Measurements from ENCODE around the gene SCN1B.
"Not testable (repeated sequence)": the region's sequence is repeated elsewhere in the genome, so short reads cannot be mapped to it uniquely, and the experiment has no call there.

SCN1B gene

DNA sequence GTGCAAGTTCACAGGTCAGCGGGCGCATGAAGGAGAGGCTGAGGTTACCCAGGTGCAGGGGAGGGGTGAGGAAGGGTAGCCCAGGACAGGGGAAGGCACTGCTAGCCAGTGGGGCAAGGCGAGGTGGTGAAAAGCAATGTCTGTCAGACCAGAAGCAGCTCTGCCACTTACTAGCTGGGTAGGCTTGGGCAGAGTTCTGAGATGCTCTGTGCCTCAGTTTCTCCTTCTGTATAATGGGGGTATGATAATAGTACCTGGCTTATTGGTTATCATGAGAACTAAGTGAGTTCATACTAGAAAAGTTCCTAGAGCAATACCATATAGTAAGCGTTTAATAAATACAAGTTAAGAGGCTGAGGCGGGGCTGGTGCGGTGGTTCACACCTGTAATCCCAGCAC lies 14.3 kb upstream of the SCN1B start:
- DNase-seq (ENCODE audit: low read depth in 2 of 2), result no peak

DNA sequence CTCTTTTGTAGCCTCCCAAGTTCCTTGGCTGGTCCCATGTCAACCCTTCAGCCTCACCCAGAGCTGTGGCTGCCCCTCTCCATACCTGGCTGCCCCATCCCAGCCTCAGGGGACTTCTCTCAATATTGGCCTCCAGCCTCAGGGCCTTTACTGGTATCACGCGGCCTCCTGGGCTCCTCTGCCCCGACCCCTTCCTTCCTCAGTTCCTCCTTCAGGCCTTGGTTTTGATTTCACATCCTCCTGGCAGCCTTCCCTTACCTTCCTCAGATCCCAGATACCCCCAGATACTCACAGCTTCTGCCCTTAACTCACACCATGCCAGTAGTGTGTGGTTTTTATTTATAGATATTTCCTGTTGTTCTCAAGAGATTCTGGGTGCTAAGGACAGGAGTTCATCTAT lies 12.8 kb upstream of the SCN1B start:
- DNase-seq (ENCODE audit: low read depth in 2 of 2), result no peak

DNA sequence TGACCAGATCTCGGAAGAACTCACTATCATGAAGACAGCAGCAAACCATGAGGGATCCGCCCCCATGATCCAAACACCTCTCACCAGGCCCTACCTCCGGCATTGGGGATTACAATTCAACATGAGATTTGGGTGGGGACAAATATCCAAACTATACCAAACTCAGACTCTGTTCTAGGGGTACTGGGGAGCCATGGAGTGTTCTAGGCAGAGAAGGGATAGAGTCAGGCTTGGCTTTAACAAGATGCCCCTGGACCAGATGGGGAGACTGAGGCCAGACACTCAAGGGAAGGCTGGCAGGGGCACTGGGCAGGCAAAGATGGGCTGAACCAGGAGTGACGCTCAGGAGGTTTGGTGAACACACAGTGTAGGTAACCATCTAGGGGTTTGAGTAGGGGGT lies 11.9 kb upstream of the SCN1B start:
- no peak for DNase-seq (ENCODE audit: low read depth in 2 of 2)

DNA sequence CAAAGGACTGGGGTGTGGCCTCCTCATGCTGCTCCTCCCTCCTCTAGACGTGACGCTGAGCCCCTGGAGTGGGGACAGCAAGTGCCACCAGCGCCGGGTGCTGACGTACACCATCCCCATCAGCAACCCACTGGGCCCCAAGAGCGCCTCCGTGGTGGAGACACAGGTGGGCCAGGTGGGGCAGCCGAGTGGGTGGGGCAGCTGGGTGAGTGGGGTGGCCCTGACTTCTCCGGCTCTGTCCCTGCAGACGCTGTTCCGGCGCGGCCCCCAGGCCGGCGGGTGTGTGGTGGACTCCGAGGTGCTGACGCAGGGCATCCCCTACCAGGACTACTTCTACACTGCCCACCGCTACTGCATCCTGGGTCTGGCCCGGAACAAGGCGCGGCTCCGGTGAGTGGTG lies 11.1 kb upstream of the SCN1B start:
- no peak for DNase-seq (ENCODE audit: low read depth in 2 of 2)

DNA sequence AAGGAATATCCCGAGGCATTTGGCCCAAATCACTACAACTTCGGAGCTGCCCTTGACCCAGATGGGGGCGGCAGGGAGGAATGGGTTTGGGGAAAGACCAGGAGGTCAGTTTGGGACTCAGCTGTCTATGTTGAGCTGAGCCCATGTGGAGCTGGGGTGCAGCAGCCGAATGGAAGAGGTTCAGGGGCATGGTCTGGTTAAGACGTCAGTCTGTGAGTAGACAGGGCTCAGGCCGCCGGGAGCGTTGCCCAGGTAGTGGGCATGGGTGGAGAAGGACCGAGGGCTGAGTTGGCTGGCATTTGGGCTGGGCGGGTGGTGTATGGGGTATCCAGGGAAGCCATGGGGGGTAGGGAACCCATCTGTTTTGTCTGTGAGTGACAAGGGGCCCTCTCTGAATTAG lies 9.3 kb upstream of the SCN1B start:
- DNase-seq (ENCODE audit: low read depth in 2 of 2), result no peak

DNA sequence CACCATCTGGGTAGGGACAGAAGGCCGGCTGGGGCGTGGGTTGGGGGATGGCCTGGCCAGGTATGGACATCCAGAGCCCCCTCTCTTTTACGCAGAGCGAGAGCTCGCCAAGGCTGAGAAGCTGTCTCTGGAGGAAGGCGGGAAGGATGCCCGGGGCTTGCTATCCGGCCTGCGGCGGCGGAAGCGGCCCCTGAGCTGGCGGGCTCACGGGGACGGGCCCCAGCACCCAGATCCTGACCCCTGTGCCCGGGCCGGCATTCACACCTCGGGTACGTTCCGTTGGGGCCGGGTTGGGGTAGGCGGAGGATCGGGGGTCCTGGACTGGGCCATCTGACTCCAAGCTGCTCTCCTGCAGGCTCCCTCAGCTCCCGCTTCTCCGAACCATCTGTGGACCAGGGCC lies 8.7 kb upstream of the SCN1B start:
- DNase-seq (ENCODE audit: low read depth in 2 of 2), result no peak

DNA sequence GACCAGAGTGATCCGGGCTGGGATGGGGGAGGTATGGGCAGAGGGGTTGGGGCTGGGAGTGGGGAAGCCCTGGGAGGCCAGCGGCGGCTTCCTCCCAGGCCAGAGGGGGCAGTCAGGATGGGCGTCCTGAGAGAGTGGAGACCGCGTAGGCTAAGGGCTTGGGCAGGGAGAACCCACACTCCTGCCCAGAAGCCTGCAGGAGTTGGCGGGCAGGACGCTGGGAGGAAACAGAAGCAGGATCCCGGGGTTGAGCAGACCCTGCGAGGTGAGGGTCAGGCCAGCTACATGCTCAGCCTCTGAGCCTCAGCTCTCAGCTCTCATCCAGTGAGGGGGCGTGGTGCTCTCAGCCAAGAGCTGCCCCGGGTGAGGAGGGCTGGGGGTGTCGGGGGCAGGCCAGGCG lies 7.8 kb upstream of the SCN1B start:
- DNase-seq (ENCODE audit: low read depth in 2 of 2), result no peak

DNA sequence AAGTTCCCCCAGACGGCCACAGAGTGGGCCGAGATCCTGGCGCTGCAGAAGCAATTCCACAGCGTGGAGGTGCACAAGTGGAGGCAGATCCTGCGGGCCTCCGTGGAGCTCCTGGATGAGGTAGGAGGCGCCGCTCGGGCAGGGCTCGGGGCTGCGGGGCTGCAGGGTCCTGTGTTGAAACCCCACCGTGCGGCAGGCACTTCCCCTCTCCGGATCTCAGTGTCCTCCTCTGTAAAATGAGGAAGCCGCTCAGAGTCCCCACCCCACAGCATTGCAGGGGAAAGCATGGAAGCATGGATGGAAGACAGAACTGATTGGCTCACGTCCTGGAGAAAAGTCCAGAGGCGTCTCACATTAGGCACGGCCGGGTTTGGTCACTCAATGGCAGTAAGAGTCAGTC lies 6.8 kb upstream of the SCN1B start:
- DNase-seq (ENCODE audit: low read depth in 2 of 2), result no peak

DNA sequence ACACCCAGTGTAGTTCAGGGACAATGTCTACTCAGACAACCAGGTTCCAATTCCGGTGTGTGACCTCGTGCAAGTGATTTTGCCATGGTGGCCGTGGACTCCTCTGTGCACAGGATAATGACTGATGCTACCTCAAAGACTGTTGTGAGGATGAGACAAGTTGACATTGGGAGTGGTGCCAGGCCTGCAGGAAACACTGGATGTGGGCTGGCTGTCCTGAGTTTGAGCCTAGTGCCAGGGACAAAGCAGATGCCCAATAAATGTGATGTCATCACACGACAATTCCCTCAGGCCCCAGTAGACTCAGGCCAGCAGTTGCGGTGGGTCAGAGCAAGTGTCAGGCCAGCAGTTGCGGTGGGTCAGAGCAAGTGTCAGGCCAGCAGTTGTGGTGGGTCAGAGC lies 6.2 kb upstream of the SCN1B start:
- DNase-seq (ENCODE audit: low read depth in 2 of 2), result no peak

DNA sequence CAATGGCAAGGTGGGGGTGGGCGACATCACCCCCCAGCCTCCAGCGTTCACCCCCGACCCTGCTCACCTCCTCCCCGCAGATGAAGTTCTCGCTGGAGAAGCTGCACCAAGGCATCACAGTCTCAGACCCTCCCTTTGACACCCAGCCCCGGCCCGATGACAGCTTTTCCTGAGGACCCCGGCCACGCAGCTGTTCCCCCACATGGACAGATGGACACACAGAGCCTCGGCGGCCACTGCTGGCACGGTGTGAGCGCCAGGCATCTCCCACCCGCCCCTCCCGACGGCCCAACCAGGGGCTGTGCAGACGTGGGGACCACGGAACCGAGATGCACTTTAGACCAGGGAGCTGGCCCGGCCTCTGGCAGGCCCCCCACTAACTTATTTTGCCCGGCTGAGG lies 4.3 kb upstream of the SCN1B start:
- no peak for DNase-seq (ENCODE audit: low read depth in 2 of 2)

DNA sequence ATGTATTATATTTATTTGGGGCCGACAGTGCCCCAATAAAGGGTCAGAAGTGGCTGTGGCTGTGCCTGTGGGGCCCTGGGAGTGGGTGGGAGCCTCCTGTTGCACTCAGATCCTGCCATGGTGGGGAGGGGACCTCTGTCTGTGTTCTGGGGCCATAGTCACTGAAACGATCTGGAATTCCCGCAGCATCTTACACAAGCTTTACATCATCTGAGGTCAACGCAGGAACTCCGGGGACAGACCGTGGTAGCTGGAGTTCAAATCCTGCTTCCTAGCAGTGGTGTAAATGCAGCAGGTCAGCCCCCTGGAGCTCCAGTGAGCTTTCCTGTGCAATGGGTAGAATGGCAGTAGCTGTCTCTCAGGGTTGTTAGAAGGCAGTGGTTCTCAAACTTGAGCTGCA lies 3.9 kb upstream of the SCN1B start:
- no peak for DNase-seq (ENCODE audit: low read depth in 2 of 2)

DNA sequence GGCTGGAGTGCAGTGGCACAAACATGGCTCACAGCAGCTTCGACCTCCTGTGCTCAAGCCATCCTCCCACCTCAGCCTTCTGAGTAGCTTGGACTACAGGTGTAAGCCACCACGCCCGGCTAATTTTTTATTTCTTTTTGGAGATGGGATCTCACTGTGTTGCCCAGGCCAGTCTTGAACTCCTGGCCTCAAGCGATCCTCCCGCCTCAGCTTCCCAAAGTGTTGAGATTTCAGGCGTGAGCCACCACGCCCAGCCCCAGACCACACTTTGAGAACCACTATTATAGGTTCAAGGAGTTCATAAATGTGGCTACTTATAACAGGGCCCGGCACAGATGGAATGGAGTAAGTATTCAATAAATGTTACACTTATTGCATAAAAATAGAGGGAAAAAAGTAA lies 3.3 kb upstream of the SCN1B start:
- DNase-seq (ENCODE audit: low read depth in 2 of 2), result no peak

DNA sequence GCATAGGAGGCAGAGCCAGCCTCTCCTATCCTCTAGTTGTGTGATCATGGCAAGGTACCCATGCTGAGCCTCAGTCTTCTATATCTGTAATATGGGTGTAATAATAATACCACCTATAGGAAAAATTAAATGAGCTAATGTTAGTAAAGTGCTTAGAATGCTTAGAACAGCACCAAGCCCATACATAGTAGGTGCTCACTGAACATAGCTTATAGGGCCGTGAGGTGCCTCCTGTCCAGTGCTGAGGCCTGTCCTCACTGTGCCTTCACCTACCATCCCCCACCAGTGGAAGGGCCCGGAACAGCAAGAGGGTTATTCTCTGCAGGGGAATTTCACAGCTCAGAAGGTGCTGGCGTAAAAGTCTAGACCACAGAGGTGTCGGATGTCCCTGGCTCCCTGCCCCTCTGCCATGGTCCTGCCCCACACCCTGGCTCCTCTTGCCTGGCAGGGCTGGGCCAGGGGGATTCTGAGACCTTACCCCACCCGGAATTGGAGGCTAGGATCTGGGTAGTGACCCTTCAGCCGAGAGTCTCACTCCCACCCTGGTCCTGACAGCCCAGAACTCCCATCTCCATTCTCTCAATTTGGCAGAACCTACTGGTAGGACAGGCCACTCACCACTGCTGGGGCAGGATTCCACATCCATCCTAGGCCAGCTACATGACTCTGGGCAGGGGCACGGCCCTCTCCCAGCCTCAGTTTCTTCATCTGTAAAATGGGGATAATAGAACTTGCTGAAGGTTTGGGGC lies 2.2 kb upstream of the SCN1B start:
- no peak for DNase-seq (ENCODE audit: low read depth in 2 of 2)

DNA sequence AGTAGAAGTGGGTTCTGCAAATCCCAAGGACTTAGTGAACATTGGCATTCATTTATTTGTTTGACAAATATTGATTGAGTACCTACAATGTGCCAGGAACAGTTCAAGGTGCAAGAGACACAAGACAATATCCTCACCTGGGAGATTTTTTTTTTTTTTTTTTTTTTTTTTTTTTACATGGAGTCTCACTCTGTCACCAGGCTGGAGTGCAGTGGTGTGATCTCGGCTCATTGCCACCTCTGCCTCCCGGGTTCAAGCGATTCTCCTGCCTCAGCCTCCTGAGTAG lies 1.7 kb upstream of the SCN1B start:
- DNase-seq (ENCODE audit: low read depth in 2 of 2), result not testable (repeated sequence)

DNA sequence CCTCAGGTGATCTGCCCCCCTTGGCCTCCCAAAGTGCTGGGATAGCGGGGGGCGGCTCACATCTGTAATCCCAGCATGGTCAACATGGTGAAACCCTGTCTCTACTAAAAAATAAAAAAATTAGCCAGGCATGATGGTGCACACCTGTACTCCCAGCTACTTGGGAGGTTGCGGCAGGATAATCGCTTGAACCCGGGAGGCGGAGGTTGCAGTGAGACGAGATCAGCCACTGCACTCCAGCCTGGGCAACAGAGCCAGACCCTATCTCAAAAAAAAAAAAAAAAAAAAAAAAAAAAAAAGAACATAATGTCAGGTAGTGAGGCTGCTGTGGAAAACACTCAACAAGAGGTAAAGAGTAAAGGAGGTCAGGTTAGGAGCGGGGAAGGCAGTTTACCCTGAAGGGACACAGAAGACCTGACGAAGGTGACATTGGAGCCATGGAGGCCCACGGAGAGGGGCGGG lies 964 bp upstream of the SCN1B start:
- DNase-seq (ENCODE audit: low read depth in 2 of 2), result not testable (repeated sequence)

DNA sequence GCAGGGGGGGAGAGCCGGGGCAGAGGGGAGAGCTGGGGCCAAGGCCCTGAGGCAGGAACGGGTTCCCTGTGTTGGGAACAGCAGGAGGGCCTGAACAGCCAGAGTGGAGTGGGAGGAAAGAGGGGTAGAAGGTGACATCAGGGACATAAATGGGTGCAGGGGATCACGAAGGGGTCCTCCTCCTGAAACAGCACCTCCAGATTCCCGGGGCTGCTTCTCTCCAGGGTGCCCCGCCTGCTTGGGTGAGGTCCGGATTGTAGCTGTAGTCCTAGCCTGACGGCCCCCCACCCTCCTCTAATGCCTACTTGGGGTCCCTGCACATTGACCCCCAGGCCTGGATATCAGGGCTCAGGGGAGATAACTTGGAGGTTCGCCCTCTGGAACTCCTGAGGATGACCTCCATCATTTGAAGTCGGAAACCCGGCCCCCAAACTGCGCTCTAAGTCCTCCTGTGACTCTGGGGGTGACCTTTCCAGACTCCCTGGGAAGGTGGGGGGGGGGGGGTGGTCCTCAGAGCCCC lies 473 bp upstream of the SCN1B start:
- DNase-seq (ENCODE audit: low read depth in 2 of 2), result no peak

DNA sequence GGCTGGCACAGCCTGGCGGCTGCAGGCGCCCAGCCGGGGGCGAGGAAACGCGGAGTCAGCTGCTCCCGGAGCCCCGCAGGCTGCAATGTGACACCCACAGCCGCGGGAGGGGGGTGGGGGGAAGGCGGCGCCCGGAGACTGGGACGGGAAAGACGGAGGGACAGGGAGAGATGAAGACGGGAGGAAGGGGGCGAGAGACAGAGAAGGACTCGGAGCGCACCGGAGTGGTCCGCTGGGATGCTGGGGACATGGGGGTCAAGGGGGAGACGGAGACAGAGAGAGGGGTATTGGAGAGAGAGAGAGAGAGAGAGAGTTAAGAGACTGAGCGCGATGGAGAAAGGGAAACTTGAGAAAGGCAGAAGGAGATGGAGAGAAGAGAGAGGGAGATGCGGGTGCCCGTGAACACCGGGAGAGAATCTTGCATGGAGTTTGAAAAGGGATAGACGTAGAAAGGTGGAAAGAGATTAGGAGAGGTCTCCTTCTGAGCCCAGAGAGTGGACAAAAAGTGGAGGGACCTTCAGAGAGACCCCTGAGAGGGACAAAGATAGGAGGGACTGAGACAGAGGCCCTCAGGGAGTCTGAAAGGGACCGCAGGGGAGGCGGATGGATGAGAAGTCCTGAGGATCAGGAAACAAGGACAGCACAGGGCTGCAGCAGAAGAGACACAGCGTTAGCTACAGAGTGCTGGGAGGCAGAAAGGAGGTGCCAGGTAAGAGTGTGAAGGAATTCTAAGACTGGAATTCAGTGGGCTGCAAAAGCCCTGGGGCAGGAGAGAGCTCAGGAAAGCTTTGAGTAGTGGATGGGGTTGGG lies 1.0 kb downstream of the SCN1B start:
- no peak for DNase-seq (ENCODE audit: low read depth in 2 of 2)

DNA sequence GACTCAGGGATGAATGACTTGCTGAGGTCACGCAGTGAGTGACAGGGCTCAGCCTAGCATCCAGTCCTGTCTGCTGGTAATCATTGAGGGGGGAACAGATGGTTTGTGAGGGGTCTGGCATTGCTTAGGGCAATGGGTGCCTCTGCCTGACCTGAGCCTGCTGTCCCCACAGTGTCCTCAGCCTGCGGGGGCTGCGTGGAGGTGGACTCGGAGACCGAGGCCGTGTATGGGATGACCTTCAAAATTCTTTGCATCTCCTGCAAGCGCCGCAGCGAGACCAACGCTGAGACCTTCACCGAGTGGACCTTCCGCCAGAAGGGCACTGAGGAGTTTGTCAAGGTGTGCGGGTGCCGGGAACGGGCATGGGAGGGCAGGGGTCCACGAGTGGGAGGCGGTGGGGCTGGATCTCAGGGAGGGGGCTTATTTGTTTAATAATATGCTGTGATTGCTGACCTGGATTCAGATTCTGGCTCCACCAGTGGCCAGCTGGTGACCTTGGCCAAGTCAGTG lies 2.1 kb downstream of the SCN1B start:
- no peak for DNase-seq (ENCODE audit: low read depth in 2 of 2)

DNA sequence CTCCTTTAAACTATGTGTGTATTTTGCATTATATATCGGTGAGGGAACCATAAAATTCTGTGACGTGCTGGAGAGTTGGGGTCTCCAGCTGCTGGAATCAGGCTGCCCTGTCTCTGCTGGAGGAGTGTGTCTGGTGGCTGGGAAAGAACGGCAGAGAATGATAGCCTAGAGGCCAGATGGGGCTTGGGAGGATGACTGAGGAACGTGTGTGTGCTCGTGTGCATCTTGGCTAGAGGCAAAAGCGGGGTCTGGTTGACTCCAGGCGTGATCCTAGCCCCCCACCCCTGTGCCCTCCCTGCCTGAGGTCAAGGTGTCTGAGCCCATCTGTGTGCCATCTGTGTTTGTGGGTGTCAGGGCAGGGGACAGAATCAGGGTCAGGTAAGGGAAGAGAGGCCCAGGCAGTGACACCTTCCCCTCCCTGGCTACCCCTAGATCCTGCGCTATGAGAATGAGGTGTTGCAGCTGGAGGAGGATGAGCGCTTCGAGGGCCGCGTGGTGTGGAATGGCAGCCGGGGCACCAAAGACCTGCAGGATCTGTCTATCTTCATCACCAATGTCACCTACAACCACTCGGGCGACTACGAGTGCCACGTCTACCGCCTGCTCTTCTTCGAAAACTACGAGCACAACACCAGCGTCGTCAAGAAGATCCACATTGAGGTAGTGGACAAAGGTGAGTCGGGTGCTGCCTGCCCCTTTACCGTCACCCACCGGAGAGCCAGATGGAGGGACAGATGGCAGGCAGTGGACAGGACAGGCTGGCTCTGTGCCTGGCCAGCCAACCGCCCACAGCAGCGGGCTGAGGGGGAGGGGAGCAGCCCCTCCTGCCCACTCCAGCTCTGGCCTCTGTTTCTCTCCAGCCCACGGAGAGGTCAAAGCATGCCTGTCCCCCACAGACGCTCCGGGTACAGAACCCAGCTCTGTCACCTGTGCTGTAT lies 3.1 kb downstream of the SCN1B start:
- no peak for DNase-seq (ENCODE audit: low read depth in 2 of 2)

DNA sequence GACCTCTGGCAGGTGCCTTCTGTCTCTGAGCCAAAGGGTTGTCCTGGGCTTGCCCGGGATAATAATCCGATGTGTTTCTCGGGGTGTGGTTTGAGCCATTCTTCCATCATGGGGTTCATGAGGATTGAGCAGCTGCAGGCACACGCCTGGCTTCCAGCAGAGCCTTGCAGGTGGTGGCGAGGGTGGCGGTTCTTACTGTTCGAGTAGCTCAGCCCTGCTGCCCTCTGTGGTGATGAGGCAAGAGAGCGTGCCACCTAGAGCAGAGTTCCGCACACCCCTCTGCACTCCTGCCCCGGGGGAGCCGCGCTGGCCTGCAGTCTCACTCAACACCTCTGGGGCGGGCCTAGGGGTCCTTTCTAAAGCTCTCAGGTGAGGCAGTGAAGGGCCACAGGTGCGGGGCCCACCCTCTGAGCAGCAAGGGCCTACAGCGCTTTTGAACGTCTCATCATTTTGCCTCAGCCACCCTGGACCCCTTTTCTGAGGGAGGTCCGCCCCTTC lies 3.8 kb downstream of the SCN1B start:
- DNase-seq (ENCODE audit: low read depth in 2 of 2), result no peak

DNA sequence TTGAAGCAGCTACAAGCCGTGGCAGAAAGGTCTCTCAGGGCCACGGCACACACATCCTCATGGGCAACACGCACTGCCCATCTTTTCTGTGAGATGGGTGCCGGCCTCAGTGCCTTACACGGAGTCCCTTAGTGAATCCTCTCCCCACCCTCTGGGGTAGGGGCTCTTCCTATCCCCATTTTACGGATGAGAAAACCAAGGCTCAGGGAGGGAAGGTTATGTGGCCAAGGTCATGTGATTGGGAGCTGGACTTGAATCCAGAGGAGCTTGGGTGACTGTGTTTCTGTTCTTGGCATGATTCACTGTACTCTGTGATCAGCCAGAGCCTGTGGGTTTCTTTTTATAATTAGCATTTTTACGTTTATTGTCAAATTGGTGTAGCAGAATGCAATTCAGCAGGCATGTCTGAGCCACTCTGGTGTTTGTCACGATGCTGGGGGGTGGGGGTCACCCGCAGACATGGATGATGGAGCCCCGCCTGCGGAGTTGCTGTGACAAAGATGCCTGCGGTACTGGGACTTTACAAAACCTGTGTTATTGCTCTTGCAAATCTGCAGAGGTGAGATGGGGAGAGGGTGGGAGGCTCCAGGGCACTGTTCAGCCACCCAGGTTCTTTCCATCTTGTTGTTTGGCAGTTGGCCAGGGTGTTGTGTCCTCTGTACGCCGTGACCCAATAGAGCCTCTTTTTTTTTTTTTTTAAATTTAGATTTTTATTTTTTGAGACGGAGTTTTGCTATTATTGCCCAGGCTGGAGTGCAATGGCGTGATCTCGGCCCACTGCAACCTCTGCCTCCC lies 4.5 kb downstream of the SCN1B start:
- no peak for DNase-seq (ENCODE audit: low read depth in 2 of 2)
